NT2/D1 (cell line): ENCODE data around the gene HSD3B2.

Experiments
- DNase-seq: peaks from one replicate; pipeline ENCODE4 v3.0.0-alpha.2; 2011; ENCODE audit warnings: low read depth, low spot score
- H3K27me3 ChIP-seq: 2 replicates; pipeline ENCODE4 v1.6.0; 2011; ENCODE audit warnings: mild to moderate bottlenecking; ENCODE audit not compliant: insufficient read length, insufficient read depth
- H3K36me3 ChIP-seq: 2 replicates; pipeline ENCODE4 v1.6.1; 2011; ENCODE audit warnings: mild to moderate bottlenecking, low read length, mixed read lengths; ENCODE audit not compliant: insufficient read depth, insufficient read length
- H3K4me1 ChIP-seq: 2 replicates; pipeline ENCODE4 v1.5.1; 2011; ENCODE audit not compliant: insufficient read depth, insufficient read length
- H3K4me3 ChIP-seq: 2 replicates; pipeline ENCODE4 v1.5.1; 2011; ENCODE audit warnings: low read depth; ENCODE audit not compliant: insufficient read length
- H3K9ac ChIP-seq: 2 replicates; pipeline ENCODE4 v1.6.0; 2011; ENCODE audit warnings: low read depth; ENCODE audit not compliant: insufficient read length
- H3K9me3 ChIP-seq: 2 replicates; pipeline ENCODE4 v1.5.1; 2011; ENCODE audit warnings: mild to moderate bottlenecking, low read length; ENCODE audit not compliant: insufficient read depth
- SUZ12 ChIP-seq: IDR thresholded peaks from 2 replicates; pipeline ENCODE4 v1.6.1; 2011; ENCODE audit not compliant: insufficient read length, insufficient read depth; ENCODE audit errors: extremely low read depth
- YY1 ChIP-seq: IDR thresholded peaks from 2 replicates; pipeline ENCODE4 v1.6.1; 2011; ENCODE audit not compliant: insufficient read length, insufficient read depth
- ZNF274 ChIP-seq: IDR thresholded peaks from 2 replicates; pipeline ENCODE4 v1.6.1; 2011; ENCODE audit warnings: mild to moderate bottlenecking, low read depth, low read length

HSD3B2 gene

GRCh38 chr1:119470377-119470776 lies 55.4 kb downstream of the HSD3B2 start:
- no peaks in the 10 kb centered on the region for H3K36me3 ChIP-seq

GRCh38 chr1:119470958-119471357 lies 56.0 kb downstream of the HSD3B2 start:
- no peak for DNase-seq
- Histone ChIP-seq H3K4me1 (no peaks in the 10 kb centered on the region), H3K4me3 (no peak overlapping the region), H3K9me3 (no peaks in the 10 kb centered on the region), H3K27me3 (no peaks in the 10 kb centered on the region), H3K9ac (no peak overlapping the region), H3K36me3 (no peaks in the 10 kb centered on the region)
- TF ChIP-seq ZNF274 = no peak
- TF ChIP-seq YY1 = no peak
- no peak for TF ChIP-seq SUZ12

More at GRCh38 chr1:119470377-119470776, 55.4 kb downstream of the HSD3B2 start:
- Histone ChIP-seq H3K4me1 (no peaks in the 10 kb centered on the region), H3K4me3 (no peak overlapping the region), H3K27me3 (no peaks in the 10 kb centered on the region), H3K9me3 (no peaks in the 10 kb centered on the region), H3K9ac (no peak overlapping the region)
- no peak for TF ChIP-seq ZNF274
- TF ChIP-seq SUZ12 = no peak
- no peak for TF ChIP-seq YY1
- no peak for DNase-seq

- H3K36me3 ChIP-seq = no peaks in the 10 kb centered on the region
- no peak for DNase-seq
- H3K9ac ChIP-seq = no peak overlapping the region
- H3K4me1 ChIP-seq = no peaks in the 10 kb centered on the region
- no peak overlapping the region for H3K4me3 ChIP-seq
- H3K27me3 ChIP-seq = no peaks in the 10 kb centered on the region
- TF ChIP-seq ZNF274 (no peak), SUZ12 (no peak), YY1 (no peak)
- no peaks in the 10 kb centered on the region for H3K9me3 ChIP-seq
These were observed 56.6 kb downstream of the HSD3B2 start for GRCh38 chr1:119471566-119471965.

- H3K9ac ChIP-seq = no peak overlapping the region
- H3K36me3 ChIP-seq = no peaks in the 10 kb centered on the region
- no peaks in the 10 kb centered on the region for H3K9me3 ChIP-seq
- H3K27me3 ChIP-seq = no peaks in the 10 kb centered on the region
- no peak for TF ChIP-seq SUZ12
- no peak for TF ChIP-seq YY1
- TF ChIP-seq ZNF274 = no peak
- H3K4me1 ChIP-seq = no peaks in the 10 kb centered on the region
- H3K4me3 ChIP-seq = no peak overlapping the region
- DNase-seq = no peak
These were observed 57.3 kb downstream of the HSD3B2 start for GRCh38 chr1:119472080-119472818.
